Gastrocnemius medialis (tissue), 4 donors: ENCODE data around the gene INAFM1.

Experiments
- POLR2A ChIP-seq, 2 donors: fragments of 450-650 bp; IDR thresholded peaks; one replicate each; pipeline ENCODE4 v1.6.1; 2017; ENCODE audit warnings: antibody characterized with exemption in 2 of 2, mild to moderate bottlenecking in 2 of 2, moderate library complexity in 2 of 2
- TF ChIP-seq, protein P1 (sequence below), 5 experiments: fragments of 450-650 bp in 3 of 5; fragments of 200-600 bp in 2 of 5; sonication (generic) in 2 of 5; IDR thresholded peaks in 4 of 5; conservative IDR thresholded peaks in 1 of 5; 1 replicate in 4 of 5; 2 replicates in 1 of 5; pipeline ENCODE4 v1.5.1; 2016 to 2019; ENCODE audit warnings: antibody characterized with exemption in 5 of 5, mild to moderate bottlenecking in 3 of 5, moderate library complexity in 3 of 5

DNA sequence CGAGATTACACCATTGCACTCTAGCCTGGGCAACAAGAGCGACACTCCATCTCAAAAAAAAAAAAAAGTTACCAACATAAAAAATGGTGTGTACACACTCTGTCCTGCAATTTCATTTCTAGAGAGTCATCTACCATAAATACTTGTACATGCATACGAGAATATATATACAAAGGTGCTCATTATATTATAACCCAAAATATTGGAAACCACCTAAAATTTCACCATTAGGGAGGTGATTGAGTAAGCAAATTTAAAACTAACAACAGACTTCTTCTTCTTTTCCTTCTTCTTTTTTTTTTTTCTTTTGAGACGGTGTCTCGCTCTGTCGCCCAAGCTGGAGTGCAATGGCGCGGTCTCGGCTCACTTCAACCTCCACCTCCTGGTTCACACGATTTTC lies 27.6 kb downstream of the INAFM1 start:
- TF ChIP-seq, protein P1, sequence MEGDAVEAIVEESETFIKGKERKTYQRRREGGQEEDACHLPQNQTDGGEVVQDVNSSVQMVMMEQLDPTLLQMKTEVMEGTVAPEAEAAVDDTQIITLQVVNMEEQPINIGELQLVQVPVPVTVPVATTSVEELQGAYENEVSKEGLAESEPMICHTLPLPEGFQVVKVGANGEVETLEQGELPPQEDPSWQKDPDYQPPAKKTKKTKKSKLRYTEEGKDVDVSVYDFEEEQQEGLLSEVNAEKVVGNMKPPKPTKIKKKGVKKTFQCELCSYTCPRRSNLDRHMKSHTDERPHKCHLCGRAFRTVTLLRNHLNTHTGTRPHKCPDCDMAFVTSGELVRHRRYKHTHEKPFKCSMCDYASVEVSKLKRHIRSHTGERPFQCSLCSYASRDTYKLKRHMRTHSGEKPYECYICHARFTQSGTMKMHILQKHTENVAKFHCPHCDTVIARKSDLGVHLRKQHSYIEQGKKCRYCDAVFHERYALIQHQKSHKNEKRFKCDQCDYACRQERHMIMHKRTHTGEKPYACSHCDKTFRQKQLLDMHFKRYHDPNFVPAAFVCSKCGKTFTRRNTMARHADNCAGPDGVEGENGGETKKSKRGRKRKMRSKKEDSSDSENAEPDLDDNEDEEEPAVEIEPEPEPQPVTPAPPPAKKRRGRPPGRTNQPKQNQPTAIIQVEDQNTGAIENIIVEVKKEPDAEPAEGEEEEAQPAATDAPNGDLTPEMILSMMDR (IDR thresholded peaks at IDR 0.05 in 4 of 5, conservative IDR thresholded peaks at IDR 0.05 in 1 of 5) = no peak
- TF ChIP-seq POLR2A (IDR thresholded peaks at IDR 0.05) = no peak
